ENCODE results near the gene MYO1F.

Gene MYO1F

GRCh38 chr19:8585894-8586750 lies 8.9 kb upstream of the MYO1F start:
- peak; percentile 66 for TF ChIP-seq RAD21 (IDR thresholded peaks at IDR 0.05; ENCODE audit: low read depth)
- no peak for TF ChIP-seq NFIC (IDR thresholded peaks at IDR 0.05)
- TF ChIP-seq CEBPB (IDR thresholded peaks at IDR 0.05): no peak

- TF ChIP-seq CEBPB (IDR thresholded peaks at IDR 0.05) (no peak), TEAD4 (IDR thresholded peaks at IDR 0.05) (no peak), RAD21 (IDR thresholded peaks at IDR 0.05; ENCODE audit: low read depth) (no peak), CREB1 (IDR thresholded peaks at IDR 0.05; ENCODE audit: low read depth) (no peak), NFIC (IDR thresholded peaks at IDR 0.05) (no peak), ZBTB7A (IDR thresholded peaks at IDR 0.05; ENCODE audit: low read depth) (no peak), TAF1 (IDR thresholded peaks at IDR 0.05; ENCODE audit: low read depth) (no peak), REST (IDR thresholded peaks at IDR 0.05; ENCODE audit: low read depth) (no peak), USF1 (IDR thresholded peaks at IDR 0.05) (no peak), EP300 (IDR thresholded peaks at IDR 0.05; ENCODE audit: borderline replicate concordance) (no peak), EGR1 (IDR thresholded peaks at IDR 0.05) (no peak), MAX (IDR thresholded peaks at IDR 0.05) (no peak), YY1 (IDR thresholded peaks at IDR 0.05; ENCODE audit: low read depth) (no peak)
Observed at GRCh38 chr19:8584965-8585893, 8.0 kb upstream of the MYO1F start.

GRCh38 chr19:8580710-8581281 lies 3.6 kb upstream of the MYO1F start:
- TF ChIP-seq YY1 (IDR thresholded peaks at IDR 0.05; ENCODE audit: low read depth) (0 out of 2 replicates have a peak, but pooled peaks have one; percentile 23), TCF12 (IDR thresholded peaks at IDR 0.05; ENCODE audit: low read depth) (no peak), RAD21 (IDR thresholded peaks at IDR 0.05; ENCODE audit: low read depth) (peak; percentile 89), ZBTB7A (IDR thresholded peaks at IDR 0.05; ENCODE audit: low read depth) (0 out of 2 replicates have a peak, but pooled peaks have one; percentile 42)

GRCh38 chr19:8578642-8579265 lies 1.5 kb upstream of the MYO1F start:
- no peak for TF ChIP-seq EP300 (IDR thresholded peaks at IDR 0.05; ENCODE audit: borderline replicate concordance)
- TF ChIP-seq ZBTB7A (IDR thresholded peaks at IDR 0.05; ENCODE audit: low read depth): no peak
- no peak for TF ChIP-seq CREB1 (IDR thresholded peaks at IDR 0.05; ENCODE audit: low read depth)
- no peak for TF ChIP-seq YY1 (IDR thresholded peaks at IDR 0.05; ENCODE audit: low read depth)
- no peak for TF ChIP-seq CEBPB (IDR thresholded peaks at IDR 0.05)
- no peak for TF ChIP-seq REST (IDR thresholded peaks at IDR 0.05; ENCODE audit: low read depth)
- TF ChIP-seq TEAD4 (IDR thresholded peaks at IDR 0.05): 0 out of 2 replicates have a peak, but pooled peaks have one; percentile 18
- TF ChIP-seq TCF12 (IDR thresholded peaks at IDR 0.05; ENCODE audit: low read depth): no peak
- TF ChIP-seq RAD21 (IDR thresholded peaks at IDR 0.05; ENCODE audit: low read depth): peak; percentile 54
- no peak for TF ChIP-seq NFIC (IDR thresholded peaks at IDR 0.05)

- TF ChIP-seq CREB1 (IDR thresholded peaks at IDR 0.05; ENCODE audit: low read depth): no peak
- TF ChIP-seq NFIC (IDR thresholded peaks at IDR 0.05): no peak
- TF ChIP-seq CEBPB (IDR thresholded peaks at IDR 0.05): no peak
- no peak for TF ChIP-seq TAF1 (IDR thresholded peaks at IDR 0.05; ENCODE audit: low read depth)
- TF ChIP-seq YY1 (IDR thresholded peaks at IDR 0.05; ENCODE audit: low read depth): no peak
- TF ChIP-seq RAD21 (IDR thresholded peaks at IDR 0.05; ENCODE audit: low read depth): no peak
- TF ChIP-seq REST (IDR thresholded peaks at IDR 0.05; ENCODE audit: low read depth): no peak
- TF ChIP-seq ZBTB7A (IDR thresholded peaks at IDR 0.05; ENCODE audit: low read depth): no peak
- TF ChIP-seq FOXM1 (IDR thresholded peaks at IDR 0.05; ENCODE audit: borderline replicate concordance, low read depth): no peak
- TF ChIP-seq TEAD4 (IDR thresholded peaks at IDR 0.05): no peak
Observed at GRCh38 chr19:8577741-8578140, 499 bp upstream of the MYO1F start.

All from Ishikawa (cell line).